NCI-H2029 (cell line): ENCODE data around the gene CEBPE.

Source experiments
- DNase-seq: peaks from one replicate; lab custom pipeline; 2025; lab: John Stamatoyannopoulos, UW

Gene CEBPE

DNA sequence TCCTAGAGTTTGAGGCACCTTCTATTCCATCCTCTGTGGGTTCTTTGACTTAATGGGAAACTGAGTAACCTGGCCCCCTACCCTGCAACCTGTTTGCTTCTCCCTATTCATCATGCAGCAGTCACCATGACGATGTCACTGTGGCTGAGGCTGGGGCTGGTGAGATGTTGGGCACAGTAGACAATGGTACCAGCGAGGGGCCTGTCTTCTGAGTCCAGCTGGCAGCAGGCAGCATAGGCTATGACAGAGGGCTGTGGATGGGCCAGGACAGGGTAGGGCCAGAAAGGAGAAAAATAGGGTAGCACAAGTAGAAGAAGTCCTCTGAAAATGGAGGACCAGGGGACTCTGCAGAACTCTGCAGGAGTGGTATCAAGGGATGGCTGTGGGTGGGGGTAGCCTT, 16.3 kb downstream of the CEBPE start:
- DNase-seq, result no peak

DNA sequence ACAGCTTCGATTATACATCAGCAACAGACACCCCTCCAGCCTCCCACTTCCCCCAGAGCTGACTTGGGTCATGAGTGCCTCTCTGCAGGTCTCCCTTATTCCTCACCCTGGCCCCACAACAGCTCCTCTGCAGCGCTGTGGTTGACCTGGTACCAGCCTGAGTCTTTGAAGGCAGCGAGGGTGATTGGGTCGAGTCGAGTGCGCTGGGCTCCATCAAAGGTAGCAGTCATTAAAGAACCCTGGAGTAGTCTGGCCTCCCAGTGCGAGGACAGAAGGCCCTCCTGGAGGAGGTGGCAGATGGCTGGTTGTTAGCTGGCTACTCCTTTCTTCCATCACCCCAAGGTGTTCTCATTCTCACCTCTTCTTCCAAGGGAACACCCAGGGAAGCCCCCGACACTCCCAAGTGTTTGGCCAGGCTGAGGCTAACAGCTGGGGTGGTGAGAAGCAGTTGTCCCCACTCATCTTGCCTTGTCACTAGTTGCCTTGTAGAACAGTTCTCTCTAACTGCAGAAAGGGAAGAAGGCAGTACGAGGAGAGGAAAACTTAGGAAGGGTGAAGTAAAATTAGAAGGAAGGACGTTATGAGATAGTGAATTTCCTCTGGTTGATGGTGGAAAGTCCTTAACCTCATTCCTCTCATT, 16.9 kb downstream of the CEBPE start:
- DNase-seq, result no peak

DNA sequence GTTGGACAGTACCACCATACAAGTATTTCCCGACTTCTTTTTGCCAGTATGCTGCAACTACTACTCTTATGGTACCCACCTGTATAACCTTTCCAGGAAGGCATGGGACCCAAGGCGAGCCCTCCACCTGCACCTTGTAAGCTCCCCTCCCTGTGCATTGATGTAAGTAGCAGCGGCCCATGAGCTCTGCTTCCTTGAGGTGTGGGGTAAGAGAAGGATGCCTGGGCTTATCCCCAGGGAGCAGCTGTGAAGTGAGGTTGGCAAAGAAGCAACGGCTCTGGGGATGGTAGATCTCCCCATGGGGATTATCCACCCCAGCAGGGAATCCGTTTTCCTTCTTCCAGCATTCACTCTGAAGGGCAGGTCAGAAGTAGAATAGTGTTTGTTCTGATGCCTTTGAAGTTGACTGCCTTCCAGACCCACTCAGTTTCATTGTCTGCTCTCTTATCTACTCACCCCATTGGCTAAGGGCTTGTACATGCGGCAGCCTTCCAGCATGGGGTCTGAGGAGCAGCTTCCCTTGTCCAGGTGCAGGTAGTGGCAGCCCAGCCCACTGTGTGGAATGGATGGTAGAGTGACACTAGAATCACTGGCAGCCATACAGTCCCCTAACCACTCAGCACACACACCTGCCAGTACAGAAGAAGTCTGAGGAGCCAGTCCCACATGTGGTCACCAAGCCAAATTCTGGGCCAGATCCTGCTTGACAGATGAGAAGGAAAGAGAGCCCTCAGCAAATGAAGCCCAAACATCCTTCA, 17.7 kb downstream of the CEBPE start:
- peak; percentile 100 for DNase-seq

DNA sequence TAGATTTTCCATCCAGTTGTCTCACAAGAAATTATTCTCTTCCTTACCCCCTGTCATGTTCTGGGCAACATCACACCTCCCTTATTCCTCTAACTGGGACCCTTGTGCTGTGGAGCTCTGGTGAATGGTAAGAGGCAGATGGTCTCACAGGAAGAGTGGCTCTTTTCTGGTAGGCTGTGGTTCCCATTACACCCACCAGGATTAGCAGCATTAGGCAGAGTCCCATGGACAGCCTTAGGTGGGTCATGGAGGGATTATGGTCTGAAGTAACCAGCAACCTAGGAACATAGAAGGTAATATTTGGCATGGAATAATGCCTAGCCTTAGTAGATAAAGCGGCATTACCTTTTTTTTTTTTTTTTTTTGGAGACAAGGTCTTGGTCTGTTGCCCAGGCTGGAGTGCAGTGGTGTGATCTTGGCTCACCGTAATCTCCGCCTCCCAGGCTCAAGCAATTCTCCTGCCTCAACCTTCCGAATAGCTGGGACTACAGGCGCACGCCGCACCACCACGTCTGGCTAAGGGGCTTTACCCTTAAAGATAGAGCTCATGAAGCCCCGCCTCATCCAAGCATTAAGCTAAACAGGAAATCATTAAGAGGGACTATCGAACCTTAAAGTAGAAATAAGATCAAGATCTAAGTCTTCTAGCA, 19.7 kb downstream of the CEBPE start:
- DNase-seq, result peak; percentile 85

DNA sequence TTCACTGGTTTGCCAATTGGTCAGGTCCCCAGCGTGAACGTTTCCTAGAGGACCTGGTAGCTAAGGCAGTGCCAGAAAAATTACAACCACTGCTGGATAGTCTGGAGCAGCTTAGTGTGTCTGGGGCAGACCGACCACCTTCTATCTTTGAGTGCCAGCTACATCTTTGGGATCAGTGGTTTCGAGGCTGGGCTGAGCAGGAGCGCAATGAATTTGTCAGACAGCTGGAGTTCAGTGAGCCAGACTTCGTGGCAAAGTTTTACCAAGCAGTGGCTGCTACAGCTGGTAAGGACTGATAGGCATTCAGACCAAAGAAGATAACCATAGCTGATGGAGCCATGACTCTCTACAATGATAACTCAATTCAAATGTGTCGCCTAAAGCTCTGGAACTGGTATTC, 21.3 kb downstream of the CEBPE start:
- no peak for DNase-seq

DNA sequence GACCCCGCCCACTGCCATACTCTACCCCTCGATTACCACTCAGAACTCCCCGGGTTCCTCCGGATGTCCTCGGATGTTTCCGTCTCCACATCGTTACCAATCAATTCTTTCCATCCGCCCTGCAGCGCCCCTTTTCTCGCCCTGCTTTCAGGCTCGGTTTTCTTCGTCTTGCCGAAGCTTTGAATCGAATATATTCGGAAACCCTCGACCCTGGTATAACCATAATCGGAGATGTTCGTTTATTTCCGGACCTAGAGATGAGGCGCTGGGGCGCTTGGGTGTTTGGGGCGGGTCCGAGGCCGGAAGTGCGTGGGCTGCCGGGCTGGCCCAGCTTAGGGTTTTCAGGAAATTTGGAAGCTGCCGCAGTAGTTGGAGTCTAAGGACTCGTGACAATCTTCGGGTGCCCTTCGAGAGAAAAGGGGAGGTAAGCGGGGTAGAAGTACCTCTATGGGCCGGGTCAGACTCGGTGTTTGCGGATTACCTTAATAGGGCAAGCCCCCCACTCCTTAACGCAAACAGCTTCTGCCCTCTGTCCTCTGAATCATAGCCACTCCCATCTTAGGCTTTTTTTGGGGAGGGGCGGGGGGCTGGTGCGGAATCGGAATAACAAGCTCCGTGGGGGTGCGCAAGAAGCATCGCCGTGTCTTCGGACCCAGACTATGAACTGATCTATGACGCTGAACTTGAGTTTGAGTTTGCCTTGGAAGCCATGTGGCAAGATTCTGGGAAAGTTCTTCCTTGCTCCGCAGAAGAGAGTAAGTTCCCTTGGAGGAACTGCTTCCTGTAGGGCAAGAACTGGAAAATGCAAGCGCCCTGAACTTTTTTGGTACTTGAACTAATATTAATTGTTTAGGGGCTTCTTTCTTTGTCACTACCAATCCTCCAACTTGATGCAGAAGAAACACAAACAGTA, 23.6 kb downstream of the CEBPE start, which contains the start of gene C14orf119:
Gene C14orf119 (plus strand): TSS at position 310 of the 913 bp plus-strand sequence. CDS start 2,154 bp downstream, outside the sequence.
- DNase-seq, result no peak

DNA sequence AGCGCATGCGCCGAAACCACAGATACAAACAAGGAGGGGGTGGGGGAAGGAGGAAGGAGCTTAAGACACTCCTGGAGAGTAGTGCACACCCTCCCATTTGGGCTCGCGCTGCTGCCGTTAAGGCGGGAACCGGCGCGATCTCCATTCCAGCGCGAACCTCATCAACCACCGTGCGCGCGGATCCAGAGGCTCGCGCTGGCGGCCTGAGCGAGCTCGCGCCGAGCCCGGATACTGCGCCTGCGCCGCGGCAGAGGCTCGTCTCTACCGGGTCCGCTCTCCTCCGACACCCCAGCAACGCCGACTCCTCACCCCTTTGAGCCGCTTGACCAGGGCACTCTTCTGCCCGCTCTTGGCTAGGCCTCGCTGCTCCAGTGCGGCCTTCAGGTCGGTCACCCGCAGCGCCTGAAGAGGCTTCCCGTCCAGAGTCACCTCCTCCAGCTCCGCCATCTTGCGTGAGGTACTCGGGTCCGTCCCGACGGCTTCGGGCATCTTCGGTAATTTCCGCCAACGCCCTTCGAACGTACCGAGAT, 24.3 kb downstream of the CEBPE start, which contains the start of gene ACIN1:
Gene ACIN1 (minus strand): TSS at position 471 of the 530 bp plus-strand sequence. CDS start 24 bp downstream, at position 447.
- no peak for DNase-seq

DNA sequence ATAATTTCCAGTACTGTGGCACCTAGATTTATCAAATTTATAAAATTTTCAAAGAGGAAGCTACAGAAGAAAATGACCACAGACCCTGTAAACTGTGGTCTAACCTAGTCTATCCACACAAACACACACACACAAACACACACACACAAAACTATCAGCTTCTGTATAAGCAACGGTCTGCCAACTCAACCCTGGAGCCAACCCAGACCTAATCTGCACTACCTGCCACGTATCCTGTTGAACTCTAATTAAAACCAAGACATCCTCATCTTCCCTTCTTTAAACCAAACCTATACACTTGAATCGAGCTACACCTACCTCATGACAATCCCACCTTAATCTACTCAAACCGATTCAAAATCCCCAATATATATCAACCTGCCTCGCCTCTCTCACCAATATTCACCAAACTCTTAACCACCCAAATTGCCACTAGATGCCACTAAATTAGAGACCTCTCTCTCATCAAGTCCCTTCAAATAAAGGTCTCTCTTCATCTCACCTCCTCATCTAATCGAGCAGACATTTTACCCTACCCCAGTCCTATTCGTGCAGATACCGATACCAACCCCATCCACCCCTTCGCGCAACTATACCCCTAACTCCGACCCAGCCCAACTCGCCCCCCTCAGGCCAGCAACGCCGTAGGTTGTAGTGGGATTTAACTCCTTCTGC, 24.9 kb downstream of the CEBPE start:
- DNase-seq, result no peak

DNA sequence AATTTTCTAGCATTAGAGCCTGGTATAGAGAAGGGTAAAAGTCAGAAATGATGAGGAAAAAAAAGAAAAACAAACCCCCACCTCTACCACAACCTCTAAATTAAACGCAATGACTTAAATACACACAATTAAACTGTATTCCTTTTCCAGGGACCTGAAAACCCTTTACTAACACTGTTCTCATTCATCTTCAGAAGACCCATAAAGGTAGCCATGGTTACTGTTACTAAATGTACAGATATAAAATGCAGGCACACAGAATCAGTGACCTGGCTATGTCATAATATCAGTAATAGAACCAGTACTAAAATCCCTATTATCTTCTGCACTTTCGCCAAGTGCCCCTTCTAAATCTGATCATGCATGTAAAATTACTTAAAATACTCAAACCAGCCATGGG, 25.5 kb downstream of the CEBPE start:
- no peak for DNase-seq

DNA sequence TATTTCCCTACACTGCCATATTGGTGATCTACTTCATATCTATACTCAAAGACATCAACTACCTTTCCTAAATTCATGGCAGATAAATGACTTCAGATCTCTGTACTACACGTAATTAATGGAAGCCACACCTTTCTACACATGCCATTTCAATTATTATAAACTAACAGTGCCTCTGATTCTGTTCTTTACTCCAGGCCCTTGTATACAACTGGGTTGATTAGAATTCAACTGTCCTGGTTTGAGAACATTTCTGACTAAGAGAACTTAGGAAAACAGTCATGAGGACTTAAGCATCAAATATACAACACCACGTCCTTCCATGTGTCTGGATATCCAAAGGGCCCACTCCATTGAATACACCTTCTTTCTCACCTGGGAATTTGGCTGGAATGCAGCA, 26.0 kb downstream of the CEBPE start:
- DNase-seq, result no peak

DNA sequence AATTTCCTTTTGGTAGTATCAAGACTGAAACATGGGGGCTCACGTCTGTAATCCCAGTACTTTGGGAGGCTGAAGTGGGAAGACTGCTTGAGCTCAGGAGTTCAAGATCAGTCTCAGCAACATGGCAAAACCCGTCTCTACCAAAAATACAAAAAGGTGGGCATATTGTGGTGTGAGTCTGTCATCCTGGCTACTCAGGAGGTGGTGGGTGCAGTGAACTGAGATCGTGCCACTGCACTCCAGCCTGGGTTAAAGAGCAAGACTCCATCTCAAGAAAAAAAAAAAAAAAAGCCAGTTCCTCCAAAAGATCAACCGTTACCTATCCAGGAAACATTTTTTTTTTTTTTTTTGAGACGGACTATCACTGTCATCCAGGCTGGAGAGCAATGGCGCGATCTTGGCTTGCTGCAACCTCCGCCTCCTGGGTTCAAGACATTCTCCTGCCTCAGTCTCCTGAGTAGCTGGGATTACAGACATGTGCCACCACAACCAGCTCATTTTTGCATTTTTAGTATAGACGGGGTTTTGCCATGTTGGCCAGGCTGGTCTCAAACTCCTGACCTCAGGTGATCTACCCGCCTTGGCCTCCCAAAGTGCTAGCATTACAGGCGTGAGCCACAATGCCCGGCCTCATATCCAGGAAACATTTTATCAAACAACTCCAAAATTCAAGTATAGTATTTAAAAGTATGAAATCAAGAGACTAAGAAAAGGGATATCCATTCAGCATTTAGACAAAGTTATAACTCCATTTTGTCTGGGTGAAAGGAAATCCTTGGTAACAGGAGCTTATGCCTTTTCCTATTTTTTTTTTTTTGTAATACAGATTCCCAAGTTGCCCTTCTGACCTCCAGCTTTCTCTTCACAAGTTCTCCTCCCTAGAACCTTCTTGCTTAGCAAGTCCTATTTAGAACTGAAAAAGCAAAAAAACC, 27.5 kb downstream of the CEBPE start:
- no peak for DNase-seq

DNA sequence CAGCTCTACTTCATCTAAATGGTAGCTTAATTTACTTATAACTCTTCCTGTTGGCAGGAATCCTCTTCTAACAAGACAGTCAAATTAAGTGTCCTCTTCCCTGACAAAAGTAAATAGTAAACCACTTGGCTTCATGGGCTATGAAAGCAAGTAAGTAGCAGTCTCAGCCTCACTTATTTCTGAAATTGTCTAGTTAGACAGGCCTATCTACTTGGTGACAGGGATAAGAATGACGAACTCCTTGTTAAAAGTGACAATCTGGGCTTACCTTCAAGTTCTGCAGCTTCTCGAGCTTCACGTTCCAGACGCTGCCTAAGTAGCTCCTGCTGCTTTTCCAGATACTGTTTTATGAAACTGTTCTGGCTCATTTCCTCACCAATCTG, 28.8 kb downstream of the CEBPE start:
- no peak for DNase-seq

DNA sequence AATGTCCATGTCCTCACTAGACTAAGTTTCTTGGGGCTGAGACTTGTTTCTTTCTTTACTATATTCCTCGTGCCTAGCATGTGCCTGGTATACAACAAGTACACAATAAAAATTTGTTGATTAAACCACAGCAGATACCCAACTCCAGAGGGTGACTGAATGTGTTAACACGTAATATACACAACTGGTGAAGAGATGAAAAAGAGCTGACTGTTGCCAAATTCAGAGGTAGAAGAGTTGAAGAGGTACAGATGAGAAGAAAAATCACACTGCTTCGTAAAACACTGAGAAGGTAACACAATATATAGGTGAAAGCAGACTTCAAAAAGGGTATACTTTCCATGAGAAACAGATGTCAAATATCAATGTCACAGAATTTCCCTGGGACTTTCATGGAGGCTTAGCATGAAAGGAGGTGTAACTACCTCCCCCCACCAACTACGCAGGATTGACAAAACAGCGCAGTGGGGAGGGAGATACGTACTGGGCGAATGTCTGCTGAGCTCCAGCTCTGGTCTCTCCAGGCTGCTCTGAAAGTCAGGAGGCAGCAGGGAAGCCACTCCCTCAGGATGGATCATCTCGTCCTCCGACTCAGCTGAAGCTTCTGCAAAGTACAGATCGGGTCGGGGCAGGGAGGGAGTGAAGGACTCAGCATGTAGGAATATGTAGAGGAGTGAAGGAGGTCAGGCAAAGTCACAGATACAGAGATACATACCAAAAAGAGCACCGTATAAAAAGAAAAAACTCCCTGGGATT, 29.4 kb downstream of the CEBPE start:
- DNase-seq, result no peak

DNA sequence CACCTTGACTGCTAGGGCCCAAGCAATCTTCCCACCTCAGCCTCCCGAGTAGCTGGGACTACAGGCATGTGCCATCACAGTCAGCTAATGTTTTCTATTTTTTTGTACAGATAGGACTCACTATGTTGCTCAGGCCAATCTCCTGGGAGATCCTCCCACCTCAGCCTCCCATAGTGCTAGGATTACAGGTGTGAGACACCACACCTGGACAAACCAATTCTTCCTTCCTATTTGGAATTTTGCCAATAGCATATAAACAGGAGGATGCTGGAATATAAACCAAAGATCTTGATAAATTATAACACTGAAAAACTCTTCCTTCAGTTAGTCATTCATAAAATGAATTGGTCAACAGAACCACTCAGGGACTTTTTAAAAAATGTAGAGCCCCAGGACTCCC, 32.5 kb downstream of the CEBPE start:
- DNase-seq, result no peak

DNA sequence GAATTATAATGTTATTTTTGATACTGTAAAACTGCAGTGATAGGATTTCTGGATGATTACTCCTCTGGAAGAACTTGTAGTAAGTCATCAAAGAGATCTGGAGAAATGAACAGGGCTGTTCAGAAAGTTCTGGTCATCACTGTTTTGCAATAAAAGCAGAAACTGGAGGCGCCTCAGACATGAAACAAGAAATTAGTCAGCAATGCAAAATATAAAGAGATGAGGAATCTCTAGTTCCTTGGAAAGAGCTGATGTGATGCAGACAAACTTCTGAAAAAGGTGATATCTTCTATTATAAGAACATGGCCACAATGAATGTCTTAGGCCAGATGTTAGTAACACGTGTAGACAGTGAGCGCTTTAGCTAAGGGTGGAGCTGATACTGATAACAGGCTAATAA, 33.6 kb downstream of the CEBPE start:
- DNase-seq, result no peak

DNA sequence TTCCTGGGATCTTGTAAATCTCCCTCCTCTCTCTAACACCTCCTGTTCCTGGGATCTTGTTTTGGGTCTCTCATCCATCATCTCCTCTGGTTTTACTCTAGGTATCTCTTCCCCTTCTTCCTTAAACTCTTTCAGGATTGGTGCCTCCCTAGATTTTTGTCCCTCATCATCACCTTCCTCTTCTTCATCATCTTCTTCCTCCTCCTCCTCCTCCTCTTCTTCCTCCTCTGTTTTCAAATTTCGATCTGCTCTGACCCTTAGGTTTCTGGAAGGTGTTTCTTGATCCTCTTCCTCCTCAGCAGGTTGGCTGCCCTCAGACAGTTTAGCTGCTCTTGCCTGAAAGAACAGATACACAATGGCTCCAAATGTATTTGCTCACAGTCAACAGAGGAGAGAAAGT, 38.6 kb downstream of the CEBPE start:
- DNase-seq, result no peak

DNA sequence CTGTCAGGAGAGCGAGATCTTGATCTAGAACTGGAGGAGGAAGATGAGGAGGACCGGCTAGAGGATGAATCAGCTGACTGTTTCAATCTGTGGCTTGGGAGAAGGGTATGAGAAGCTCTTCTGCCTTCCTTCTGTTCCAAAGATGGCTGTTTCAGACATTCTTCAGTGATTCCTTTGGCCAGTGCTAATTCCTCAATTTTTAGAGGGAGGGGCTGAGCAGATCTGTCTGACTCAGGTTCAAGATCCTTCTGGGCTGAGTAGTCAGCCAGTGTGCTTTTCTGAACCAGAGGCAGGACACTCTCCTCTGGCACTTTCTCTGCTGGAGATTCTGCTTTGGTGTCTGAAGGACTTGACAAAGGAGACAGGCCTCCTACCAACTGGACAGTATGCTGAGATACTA, 39.3 kb downstream of the CEBPE start:
- no peak for DNase-seq

DNA sequence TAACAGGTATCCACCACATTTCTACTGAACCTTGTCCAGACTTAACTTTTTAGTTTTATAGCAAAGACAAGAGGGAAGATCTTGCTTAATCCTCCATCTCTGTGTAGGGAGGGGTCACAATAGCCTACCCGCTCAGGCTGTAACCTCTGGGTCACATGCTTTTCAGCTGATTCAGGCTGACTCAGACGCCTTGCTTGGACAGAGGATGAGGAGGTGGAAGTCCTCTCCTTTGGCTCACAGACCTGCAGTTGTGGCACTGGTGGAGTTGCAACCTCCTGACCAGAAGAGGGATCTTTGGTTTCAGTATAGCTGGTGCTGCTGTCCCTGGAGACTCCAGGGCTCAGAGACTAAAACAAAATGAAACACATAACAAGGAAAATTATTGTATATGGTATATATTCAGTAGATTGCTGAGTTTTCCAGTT, 40.4 kb downstream of the CEBPE start:
- no peak for DNase-seq

DNA sequence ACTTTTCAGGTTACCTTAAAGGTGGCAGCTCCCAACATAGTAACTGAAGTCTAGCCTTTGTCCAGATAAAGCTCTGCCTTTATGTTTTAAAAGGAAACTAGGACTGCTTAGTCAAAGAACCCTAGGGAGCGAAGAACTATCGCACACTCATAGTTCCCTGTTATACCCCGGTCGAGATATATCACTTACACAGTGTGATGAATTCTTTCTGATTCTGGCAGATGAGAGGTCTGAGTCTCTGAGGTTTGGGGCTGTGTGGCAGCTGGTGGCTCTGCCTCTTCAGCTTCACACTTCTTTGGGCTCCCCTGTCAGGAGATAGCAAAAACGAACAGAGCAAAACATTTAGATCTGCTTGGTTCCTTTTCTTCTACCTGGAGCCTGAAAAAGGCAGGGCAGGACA, 41.1 kb downstream of the CEBPE start:
- no peak for DNase-seq
